Tibial artery (tissue), 4 donors: ENCODE data around the gene KANSL1L.

ENCODE experiments used
- DNase-seq, 2 donors: peaks; one replicate each; pipeline ENCODE4 v3.0.0-alpha.2; 2019
- H3K27ac ChIP-seq, 2 donors: fragments of 200-600 bp; sonication (generic) in 1 of 2; 1 replicate in 1 of 2; 2 replicates in 1 of 2; pipeline ENCODE4 v1.5.1; 2018 to 2019; ENCODE audit warnings: mild to moderate bottlenecking in 1 of 2
- H3K27me3 ChIP-seq, 2 donors: fragments of 200-600 bp; sonication (generic) in 1 of 2; one replicate each; pipeline versions ENCODE4 v1.5.1 to v1.6.0; 2016 to 2019
- H3K36me3 ChIP-seq, 3 donors: fragments of 200-600 bp; sonication (generic) in 2 of 3; one replicate each; pipeline ENCODE4 v1.5.1; 2016 to 2019; ENCODE audit warnings: mild to moderate bottlenecking in 2 of 3
- H3K4me1 ChIP-seq, 4 donors: fragments of 200-600 bp; sonication (generic) in 2 of 4; 1 replicate in 3 of 4; 2 replicates in 1 of 4; pipeline ENCODE4 v1.5.1; 2016 to 2019
- H3K4me3 ChIP-seq, 2 donors: fragments of 200-600 bp; sonication (generic) in 1 of 2; 1 replicate in 1 of 2; 2 replicates in 1 of 2; pipeline ENCODE4 v1.5.1; 2018 to 2019; ENCODE audit warnings: mild to moderate bottlenecking in 2 of 2
- H3K9me3 ChIP-seq, 3 donors: fragments of 200-600 bp; sonication (generic) in 1 of 3; one replicate each; pipeline ENCODE4 v1.5.1; 2016 to 2019
- intact Hi-C: fragments of 100-400 bp; cut with DNase I; formaldehyde crosslinking; loops from one replicate; pipeline ENCODE4 v1.15.0; 2023; ENCODE audit warnings: low total_unique reads
- TF ChIP-seq, protein P1 (sequence below), 2 experiments: fragments of 200-600 bp in 1 of 2; fragments of 450-650 bp in 1 of 2; IDR thresholded peaks; one replicate each; pipeline ENCODE4 v1.5.1; 2017 to 2019; ENCODE audit warnings: antibody characterized with exemption in 2 of 2, mild to moderate bottlenecking in 1 of 2, moderate library complexity in 1 of 2

Gene KANSL1L

DNA sequence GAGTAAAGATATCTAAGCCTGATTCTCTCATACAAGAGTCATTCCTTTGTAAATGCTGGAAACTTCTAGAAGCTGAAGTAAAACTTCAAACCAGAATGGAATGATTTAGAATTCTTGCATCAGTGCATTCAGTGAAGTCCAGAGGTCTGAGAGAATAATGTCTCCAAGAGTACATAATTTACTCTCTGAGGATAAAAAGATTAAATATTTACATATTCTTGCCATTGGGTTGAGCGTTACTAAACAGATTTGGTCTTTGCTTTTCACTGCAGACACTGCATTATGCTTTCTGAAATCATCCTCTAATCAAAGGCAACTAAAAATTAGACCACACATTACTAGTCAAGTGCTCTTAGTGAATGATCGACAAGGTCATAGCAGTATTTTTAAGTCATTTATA is 26.5 kb upstream of the KANSL1L start:
- intact Hi-C loops, result loop anchor here (5.0 kb wide), 1 partner anchor 130 kb away; no protein-coding TSS in a partner anchor
- Histone ChIP-seq H3K27me3 (no peaks in the 10 kb centered on the region), H3K36me3 (peaks cover under 1 to 20% (median 18%) of the 10 kb centered on the region in 3 donors), H3K27ac (no peak overlapping the region), H3K4me3 (no peak overlapping the region), H3K9me3 (no peaks in the 10 kb centered on the region), H3K4me1 (peaks cover 0 to 3% (median 0%) of the 10 kb centered on the region in 4 donors)
- DNase-seq, result no peak
- TF ChIP-seq, protein P1, sequence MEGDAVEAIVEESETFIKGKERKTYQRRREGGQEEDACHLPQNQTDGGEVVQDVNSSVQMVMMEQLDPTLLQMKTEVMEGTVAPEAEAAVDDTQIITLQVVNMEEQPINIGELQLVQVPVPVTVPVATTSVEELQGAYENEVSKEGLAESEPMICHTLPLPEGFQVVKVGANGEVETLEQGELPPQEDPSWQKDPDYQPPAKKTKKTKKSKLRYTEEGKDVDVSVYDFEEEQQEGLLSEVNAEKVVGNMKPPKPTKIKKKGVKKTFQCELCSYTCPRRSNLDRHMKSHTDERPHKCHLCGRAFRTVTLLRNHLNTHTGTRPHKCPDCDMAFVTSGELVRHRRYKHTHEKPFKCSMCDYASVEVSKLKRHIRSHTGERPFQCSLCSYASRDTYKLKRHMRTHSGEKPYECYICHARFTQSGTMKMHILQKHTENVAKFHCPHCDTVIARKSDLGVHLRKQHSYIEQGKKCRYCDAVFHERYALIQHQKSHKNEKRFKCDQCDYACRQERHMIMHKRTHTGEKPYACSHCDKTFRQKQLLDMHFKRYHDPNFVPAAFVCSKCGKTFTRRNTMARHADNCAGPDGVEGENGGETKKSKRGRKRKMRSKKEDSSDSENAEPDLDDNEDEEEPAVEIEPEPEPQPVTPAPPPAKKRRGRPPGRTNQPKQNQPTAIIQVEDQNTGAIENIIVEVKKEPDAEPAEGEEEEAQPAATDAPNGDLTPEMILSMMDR (IDR thresholded peaks at IDR 0.05), result no peak

DNA sequence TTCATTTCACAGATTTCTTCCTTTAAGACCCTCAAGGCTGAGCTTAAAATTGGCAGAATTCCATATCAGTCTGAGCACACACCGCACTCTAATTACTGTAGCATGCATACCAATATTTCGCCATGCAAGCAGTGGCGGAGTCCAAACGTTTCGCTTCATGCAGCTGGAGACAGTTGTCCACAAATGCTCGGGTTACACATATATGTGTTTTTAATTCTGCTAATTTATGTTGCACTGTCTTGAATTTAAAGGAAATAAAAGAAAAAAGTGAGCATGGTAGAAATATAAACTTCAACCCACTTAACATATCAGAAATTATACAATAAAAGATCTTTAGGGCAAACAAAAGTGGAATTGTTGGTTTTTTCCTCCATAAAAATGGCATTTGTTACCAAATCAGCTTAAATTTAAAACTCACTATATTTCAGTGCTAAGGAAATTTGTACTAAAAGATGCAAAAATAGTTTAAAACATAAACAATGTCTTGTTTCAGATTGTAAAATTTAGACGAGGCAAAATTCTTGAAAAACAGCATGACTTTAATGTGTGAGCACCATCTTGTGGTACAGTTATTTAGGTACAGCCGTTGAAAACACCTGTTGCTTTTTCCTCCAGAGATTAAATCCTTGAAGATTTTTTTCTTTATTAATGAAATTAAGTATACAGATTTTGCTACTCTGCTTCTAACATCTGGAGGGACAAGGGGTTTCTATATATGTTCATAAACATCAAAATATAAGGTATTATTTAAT is 24.1 kb upstream of the KANSL1L start:
- no peak overlapping the region for H3K27ac ChIP-seq
- DNase-seq, result no peak
- H3K9me3 ChIP-seq, result no peaks in the 10 kb centered on the region
- H3K4me3 ChIP-seq, result no peak overlapping the region
- intact Hi-C loops, result loop anchor here (5.0 kb wide), 1 partner anchor 128 kb away; no protein-coding TSS in a partner anchor
- H3K36me3 ChIP-seq, result peaks cover 9 to 30% (median 22%) of the 10 kb centered on the region in 3 donors
- H3K4me1 ChIP-seq, result peaks cover 0 to 3% (median 0%) of the 10 kb centered on the region in 4 donors
- TF ChIP-seq, protein P1 (IDR thresholded peaks at IDR 0.05), result peak; percentile 55 to 56
- no peaks in the 10 kb centered on the region for H3K27me3 ChIP-seq

- H3K4me1 ChIP-seq, result no peaks in the 10 kb centered on the region
- no peak for DNase-seq
- intact Hi-C loops, result no loop called here
- peaks cover 0 to 3% (median 0%) of the 10 kb centered on the region in 3 donors for H3K9me3 ChIP-seq
- H3K4me3 ChIP-seq, result no peak overlapping the region
- H3K27me3 ChIP-seq, result no peaks in the 10 kb centered on the region
- TF ChIP-seq, protein P1 (IDR thresholded peaks at IDR 0.05), result no peak
- no peak overlapping the region for H3K27ac ChIP-seq
- H3K36me3 ChIP-seq, result peaks cover 29 to 70% (median 38%) of the 10 kb centered on the region in 3 donors
These were observed 19.1 kb upstream of the KANSL1L start for GRCh38 chr2:210190345-210190744.

DNA sequence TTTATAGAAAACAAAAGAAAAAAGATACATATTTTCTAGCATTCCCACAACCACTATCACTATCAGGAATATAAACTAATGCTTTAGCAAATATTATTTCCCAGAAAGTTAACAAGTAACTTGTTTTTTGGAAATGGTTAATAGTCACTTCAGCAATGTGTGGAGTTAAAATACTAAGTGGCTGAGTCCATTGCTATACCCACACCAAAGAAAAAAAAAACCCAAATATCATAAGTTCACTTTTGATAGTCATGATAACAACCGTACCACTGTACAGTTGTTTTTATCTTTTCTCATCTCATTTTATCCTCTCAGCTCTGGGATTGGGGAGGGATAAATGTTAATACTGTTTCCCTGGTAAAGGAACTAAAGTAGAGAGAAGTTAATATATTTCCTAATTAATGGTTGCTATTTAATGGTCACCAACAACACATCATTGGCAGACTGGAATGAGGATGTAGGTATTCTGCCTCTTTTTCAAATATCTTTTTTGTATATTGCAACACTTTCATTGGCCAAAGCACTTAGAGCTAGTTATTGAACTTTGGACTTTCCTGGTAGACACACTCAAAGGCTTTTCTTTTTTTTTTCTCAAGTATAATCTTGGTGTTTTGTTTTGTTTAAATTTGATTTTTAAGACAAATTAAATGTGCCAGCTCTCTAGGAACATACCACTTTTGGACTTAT is 18.4 kb upstream of the KANSL1L start:
- Histone ChIP-seq H3K36me3 (peaks cover 35 to 77% (median 38%) of the 10 kb centered on the region in 3 donors), H3K27me3 (no peaks in the 10 kb centered on the region), H3K9me3 (peaks cover 0 to 10% (median 0%) of the 10 kb centered on the region in 3 donors), H3K4me3 (no peak overlapping the region), H3K27ac (no peak overlapping the region), H3K4me1 (no peaks in the 10 kb centered on the region)
- TF ChIP-seq, protein P1 (IDR thresholded peaks at IDR 0.05), result no peak
- no peak for DNase-seq
- intact Hi-C loops, result loop anchor here (5.0 kb wide), 1 partner anchor 192 kb away; no protein-coding TSS in a partner anchor

DNA sequence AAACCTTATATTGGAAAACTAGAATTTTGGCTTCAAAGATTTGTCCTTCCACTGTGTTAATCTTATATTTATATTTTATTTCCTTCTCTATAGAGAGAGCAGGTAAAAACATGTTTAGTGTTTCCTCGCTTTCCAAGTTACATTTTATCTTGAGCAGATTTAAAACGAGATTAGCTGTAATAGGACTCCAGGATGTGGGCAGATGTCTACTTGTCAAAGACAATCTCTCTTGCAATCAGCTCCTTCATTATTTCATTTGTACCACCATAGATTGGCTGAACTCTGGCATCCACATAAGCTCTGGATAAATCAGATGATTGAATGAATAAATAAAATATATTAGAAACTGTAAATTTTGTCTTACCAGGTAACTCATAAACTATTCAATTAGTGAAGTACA is 17.5 kb upstream of the KANSL1L start:
- no peaks in the 10 kb centered on the region for H3K27me3 ChIP-seq
- H3K9me3 ChIP-seq, result peaks cover 0 to 17% (median 0%) of the 10 kb centered on the region in 3 donors
- H3K4me1 ChIP-seq, result no peaks in the 10 kb centered on the region
- TF ChIP-seq, protein P1 (IDR thresholded peaks at IDR 0.05), result no peak
- H3K4me3 ChIP-seq, result no peak overlapping the region
- DNase-seq, result no peak
- H3K27ac ChIP-seq, result no peak overlapping the region
- peaks cover 31 to 76% (median 38%) of the 10 kb centered on the region in 3 donors for H3K36me3 ChIP-seq
- intact Hi-C loops, result loop anchor here (5.0 kb wide), 1 partner anchor 191 kb away; no protein-coding TSS in a partner anchor
